Inferior parietal cortex (tissue), 1 donor: ENCODE data around the gene MAD1L1.

Experiments
- DNase-seq: peaks from one replicate; pipeline ENCODE4 v3.0.0-alpha.2; 2016; ENCODE audit errors: extremely low spot score

The MAD1L1 gene

GRCh38 chr7:2258661-2259365 lies 26.1 kb upstream of the MAD1L1 start:
- DNase-seq: no peak

GRCh38 chr7:2257651-2258050 lies 24.9 kb upstream of the MAD1L1 start:
- no peak for DNase-seq

- DNase-seq: no peak
Observed at GRCh38 chr7:2257046-2257551, 24.4 kb upstream of the MAD1L1 start.

GRCh38 chr7:2256306-2257045 lies 23.7 kb upstream of the MAD1L1 start:
- no peak for DNase-seq

GRCh38 chr7:2255145-2256139 lies 22.7 kb upstream of the MAD1L1 start:
- no peak for DNase-seq

- DNase-seq: no peak
Observed at GRCh38 chr7:2254429-2255144, 21.8 kb upstream of the MAD1L1 start.

GRCh38 chr7:2253525-2254244 lies 20.9 kb upstream of the MAD1L1 start:
- no peak for DNase-seq

GRCh38 chr7:2253021-2253420 lies 20.3 kb upstream of the MAD1L1 start:
- DNase-seq: no peak

GRCh38 chr7:2251841-2252771 lies 19.4 kb upstream of the MAD1L1 start:
- DNase-seq: no peak

GRCh38 chr7:2251381-2251780 lies 18.6 kb upstream of the MAD1L1 start:
- DNase-seq: no peak

- no peak for DNase-seq
Observed at GRCh38 chr7:2249744-2250323, 17.1 kb upstream of the MAD1L1 start.

- DNase-seq: no peak
Observed at GRCh38 chr7:2248984-2249694, 16.4 kb upstream of the MAD1L1 start.

- DNase-seq: no peak
Observed at GRCh38 chr7:2247141-2247995, 14.6 kb upstream of the MAD1L1 start.

- DNase-seq: no peak
Observed at GRCh38 chr7:2245883-2246675, 13.3 kb upstream of the MAD1L1 start.

- DNase-seq: no peak
Observed at GRCh38 chr7:2244404-2244995, 11.8 kb upstream of the MAD1L1 start.

GRCh38 chr7:2243458-2243857 lies 10.7 kb upstream of the MAD1L1 start:
- DNase-seq: no peak
